ENCODE measurements around the gene CLCN6.

- TF ChIP-seq CTCF (IDR thresholded peaks at IDR 0.05), result no peak
- TF ChIP-seq EZH2 (IDR thresholded peaks at IDR 0.05; ENCODE audit: borderline replicate concordance, insufficient read depth, low read depth, low read length, poor library complexity, severe bottlenecking), result no peak
Measured at GRCh38 chr1:11856698-11857097, 50.7 kb downstream of the CLCN6 start.

Measured in B cell (primary cell).